AG04450 (cell line): ENCODE measurements around the gene PRKG1. TPM values are rescaled to one million over a fixed set of nuclear protein-coding genes. Genes with fewer than 3 reads are reported as not detected.
"Not testable (repeated sequence)": the region's sequence is repeated elsewhere in the genome, so short reads cannot be mapped to it uniquely, and the experiment has no call there.

Experiments
- CTCF ChIA-PET: fragments of 300-600, 350-600 bp; formaldehyde crosslinking; extraction: SDS; loops from one replicate; lab custom pipeline; 2022; ENCODE audit warnings: antibody characterized with exemption, inconsistent platforms; lab: Charles Lee
- POLR2A ChIA-PET: fragments of 350-600 bp; formaldehyde crosslinking; extraction: SDS; loops from one replicate; lab custom pipeline; 2021; ENCODE audit warnings: antibody characterized with exemption, inconsistent platforms; lab: Yijun Ruan, JAX
- DNase-seq: peaks from one replicate; pipeline ENCODE4 v3.0.0-alpha.2; 2011; ENCODE audit warnings: low read depth, low spot score
- H3K27ac ChIP-seq: one replicate; pipeline ENCODE4 v1.5.1; 2012; ENCODE audit warnings: low read depth, low read length, control low read depth
- H3K27me3 ChIP-seq: one replicate; pipeline ENCODE4 v1.6.0; 2012; ENCODE audit warnings: low read length; ENCODE audit not compliant: control insufficient read depth, insufficient read depth
- H3K4me3 ChIP-seq: 2 replicates; pipeline ENCODE4 v1.5.1; 2011; ENCODE audit warnings: mild to moderate bottlenecking, low read depth, low read length, control low read depth
- H3K9me3 ChIP-seq: 2 replicates; pipeline ENCODE4 v1.5.1; 2012; ENCODE audit warnings: low read length; ENCODE audit not compliant: control insufficient read depth, insufficient read depth
- CTCF ChIP-seq: IDR thresholded peaks from 2 replicates; pipeline ENCODE4 v1.5.1; 2011; ENCODE audit warnings: low read depth, low read length, control low read depth, inconsistent platforms
- polyA plus RNA-seq: library from polyadenylated mRNA; depleted of rRNA; stranded (reverse); fragments of >200 nt; gene quantifications from 2 replicates; pipeline ENCODE4 v1.2.3, GENCODE V29; 2011

PRKG1 gene
- polyA plus RNA-seq, 1 experiment, result 19.0 TPM

GRCh38 chr10:51389415-51390321 lies 315.4 kb downstream of the PRKG1 start:
- peak overlapping the region; percentile 49 for H3K27ac ChIP-seq
- DNase-seq, result peak; percentile 97
- ChIA-PET CTCF (interaction anchor here (0.8 to 1.8 kb wide), 8 partner anchors 9 to 827 kb away, joined by 3 to 10 read pairs (median 4); no protein-coding TSS in a partner anchor), POLR2A (interaction anchor here (1.4 to 1.5 kb wide), 3 partner anchors 8 to 397 kb away, joined by 5 to 17 read pairs (median 8); partner anchors contain the start of gene PRKG1)
- H3K9me3 ChIP-seq, result no peaks in the 10 kb centered on the region
- H3K4me3 ChIP-seq, result no peak overlapping the region
- peak; percentile 62 for TF ChIP-seq CTCF
- no peaks in the 10 kb centered on the region for H3K27me3 ChIP-seq

- H3K4me3 ChIP-seq, H3K9me3 ChIP-seq, H3K27me3 ChIP-seq, POLR2A ChIA-PET, H3K27ac ChIP-seq, CTCF ChIA-PET, DNase-seq: not testable (repeated sequence)
Measured at GRCh38 chr10:51393006-51393405, 318.7 kb downstream of the PRKG1 start.

- CTCF ChIA-PET, result no interaction called here
- Histone ChIP-seq H3K9me3 (no peaks in the 10 kb centered on the region), H3K4me3 (no peak overlapping the region), H3K27ac (no peak overlapping the region), H3K27me3 (no peaks in the 10 kb centered on the region)
- POLR2A ChIA-PET, result no interaction called here
- TF ChIP-seq CTCF, result no peak
- no peak for DNase-seq
Measured at GRCh38 chr10:51394039-51394438, 319.8 kb downstream of the PRKG1 start.

GRCh38 chr10:51397244-51397643 lies 323.0 kb downstream of the PRKG1 start:
- Histone ChIP-seq H3K27me3 (no peaks in the 10 kb centered on the region), H3K4me3 (no peak overlapping the region), H3K27ac (no peak overlapping the region), H3K9me3 (no peaks in the 10 kb centered on the region)
- DNase-seq, result no peak
- no peak for TF ChIP-seq CTCF
- CTCF ChIA-PET, result no interaction called here
- POLR2A ChIA-PET, result no interaction called here

GRCh38 chr10:51397695-51398094 lies 323.4 kb downstream of the PRKG1 start:
- ChIA-PET CTCF (no interaction called here), POLR2A (no interaction called here)
- Histone ChIP-seq H3K9me3 (no peaks in the 10 kb centered on the region), H3K4me3 (no peak overlapping the region), H3K27me3 (no peaks in the 10 kb centered on the region), H3K27ac (no peak overlapping the region)
- no peak for DNase-seq
- TF ChIP-seq CTCF, result no peak
